ENCODE data around the gene ZIK1.

ZIK1 gene

GRCh38 chr19:57583521-57584416 is at the start of gene ZIK1:
ZIK1 (plus strand) TSS chr19:57584145; CDS start chr19:57584357, 212 bp downstream.
- DNase-seq (ENCODE audit: low spot score): no peak

- DNase-seq (ENCODE audit: low spot score): no peak
Observed at GRCh38 chr19:57537953-57538547, 45.9 kb upstream of the ZIK1 start.

GRCh38 chr19:57546513-57546912 is 37.4 kb upstream of the ZIK1 start:
- DNase-seq (ENCODE audit: low spot score): no peak

GRCh38 chr19:57552432-57552831 is 31.5 kb upstream of the ZIK1 start:
- DNase-seq (ENCODE audit: low spot score): no peak

GRCh38 chr19:57557659-57558058 is 26.3 kb upstream of the ZIK1 start:
- no peak for DNase-seq (ENCODE audit: low spot score)

GRCh38 chr19:57558525-57558924 is 25.4 kb upstream of the ZIK1 start:
- DNase-seq (ENCODE audit: low spot score): no peak

GRCh38 chr19:57559008-57559403 is 24.9 kb upstream of the ZIK1 start:
- DNase-seq (ENCODE audit: low spot score): no peak

GRCh38 chr19:57559404-57560025 is 24.4 kb upstream of the ZIK1 start, which contains the start of gene ZNF550:
ZNF550 (minus strand) TSS chr19:57559863; CDS start chr19:57559682, 181 bp downstream.
- DNase-seq (ENCODE audit: low spot score): no peak

- no peak for DNase-seq (ENCODE audit: low spot score)
Observed at GRCh38 chr19:57560049-57560491, 23.9 kb upstream of the ZIK1 start.

- DNase-seq (ENCODE audit: low spot score): no peak
Observed at GRCh38 chr19:57563547-57563946, 20.4 kb upstream of the ZIK1 start.

GRCh38 chr19:57566396-57567265 is 17.3 kb upstream of the ZIK1 start:
- DNase-seq (ENCODE audit: low spot score): no peak

- no peak for DNase-seq (ENCODE audit: low spot score)
Observed at GRCh38 chr19:57570707-57571106, 13.2 kb upstream of the ZIK1 start.

GRCh38 chr19:57572415-57572947 is 11.5 kb upstream of the ZIK1 start:
- DNase-seq (ENCODE audit: low spot score): no peak

GRCh38 chr19:57576661-57577060 is 7.3 kb upstream of the ZIK1 start:
- no peak for DNase-seq (ENCODE audit: low spot score)

GRCh38 chr19:57578487-57579205 is 5.3 kb upstream of the ZIK1 start, which contains the start of gene ZNF416:
ZNF416 (minus strand) TSS chr19:57578911; CDS start chr19:57578704, 207 bp downstream.
- DNase-seq (ENCODE audit: low spot score): no peak

GRCh38 chr19:57583104-57583520 is 833 bp upstream of the ZIK1 start:
- DNase-seq (ENCODE audit: low spot score): no peak

- no peak for DNase-seq (ENCODE audit: low spot score)
Observed at GRCh38 chr19:57587529-57587928, 3.6 kb downstream of the ZIK1 start.

GRCh38 chr19:57599377-57599760 is 15.4 kb downstream of the ZIK1 start:
- no peak for DNase-seq (ENCODE audit: low spot score)

GRCh38 chr19:57599761-57600383 is 15.9 kb downstream of the ZIK1 start, which contains the start of gene ZNF530:
ZNF530 (plus strand) TSS chr19:57599885; CDS start chr19:57604346, 4,461 bp downstream.
- no peak for DNase-seq (ENCODE audit: low spot score)

GRCh38 chr19:57606931-57607330 is 23.0 kb downstream of the ZIK1 start:
- DNase-seq (ENCODE audit: low spot score): no peak

All from LoVo (cell line).